ENCODE data around the gene MRPL41. TPM values are rescaled to one million over a fixed set of nuclear protein-coding genes. Genes with fewer than 3 reads are reported as not detected.
"Not testable (repeated sequence)": the region's sequence is repeated elsewhere in the genome, so short reads cannot be mapped to it uniquely, and the experiment has no call there.

Gene MRPL41
- total RNA-seq, 1 donor from 2014 or later: 10.3 TPM

- no peak overlapping the region for H3K27ac ChIP-seq
- H3K36me3 ChIP-seq: no peaks in the 10 kb centered on the region
- Mint-ChIP-seq H3K27me3 (ENCODE audit: insufficient read depth, low read depth) (no peaks in the 10 kb centered on the region), H3K27ac (no peak overlapping the region), H3K9me3 (peaks cover 3% of the 10 kb centered on the region), H3K4me1 (peaks cover 9% of the 10 kb centered on the region), H3K36me3 (no peaks in the 10 kb centered on the region), H3K4me3 (no peak overlapping the region)
- H3K4me2 ChIP-seq: no peak overlapping the region
- H2AFZ ChIP-seq (replicated peaks): no peak overlapping the region
- H3K9ac ChIP-seq: no peak overlapping the region
- no peaks in the 10 kb centered on the region for H3F3A ChIP-seq (ENCODE audit: low read depth)
- H3K27me3 ChIP-seq: no peaks in the 10 kb centered on the region
- TF ChIP-seq EZH2 (IDR thresholded peaks at IDR 0.05) (no peak), EZH2phosphoT487 (IDR thresholded peaks at IDR 0.05) (no peak), CTCF (IDR thresholded peaks at IDR 0.05) (no peak)
- no peak for DNase-seq (ENCODE audit: low spot score)
- no peak overlapping the region for H3K4me3 ChIP-seq
- no peaks in the 10 kb centered on the region for H3K79me2 ChIP-seq (ENCODE audit: low read depth)
- no peaks in the 10 kb centered on the region for H3K4me1 ChIP-seq
- no peaks in the 10 kb centered on the region for H4K20me1 ChIP-seq (ENCODE audit: low read depth)
- no peaks in the 10 kb centered on the region for H3K9me3 ChIP-seq (ENCODE audit: low read depth)
These were observed 21.3 kb upstream of the MRPL41 start for GRCh38 chr9:137530331-137530730.

DNA sequence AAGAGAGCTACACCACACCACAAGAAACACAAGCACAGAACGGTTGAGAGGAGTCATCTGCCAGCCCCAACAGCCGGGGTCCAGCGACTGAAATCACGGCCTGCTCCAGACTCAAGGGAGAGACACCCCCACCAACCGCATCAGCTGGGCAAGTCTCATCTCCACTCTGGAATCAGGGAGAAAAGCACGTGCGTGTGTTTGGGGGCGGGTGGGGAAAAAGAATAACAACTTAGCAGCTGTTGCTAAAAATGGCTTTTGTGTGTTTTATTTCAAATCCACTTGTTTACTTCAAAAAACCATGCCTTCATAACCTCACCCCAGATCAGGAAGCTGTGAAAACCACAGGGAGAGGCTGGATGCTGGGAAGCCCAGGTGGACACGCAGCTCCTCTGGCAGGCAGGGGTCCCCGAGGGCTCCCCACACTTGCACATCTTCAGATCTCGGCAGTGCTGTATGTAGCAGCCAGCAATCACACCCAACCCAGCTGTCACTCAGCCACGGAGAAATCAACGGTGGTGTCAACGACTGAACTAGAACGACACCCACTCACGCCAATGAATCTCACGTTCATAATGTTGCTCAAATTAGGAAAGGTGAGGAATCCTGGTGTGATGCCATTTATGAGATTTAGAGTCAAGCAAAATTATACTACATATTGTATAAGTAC, 20.4 kb upstream of the MRPL41 start:
- Mint-ChIP-seq H3K4me1 (peaks cover 9% of the 10 kb centered on the region), H3K36me3 (no peaks in the 10 kb centered on the region), H3K27me3 (ENCODE audit: insufficient read depth, low read depth) (no peaks in the 10 kb centered on the region), H3K4me3 (no peak overlapping the region), H3K27ac (peak overlapping the region; percentile 32), H3K9me3 (peaks cover 3% of the 10 kb centered on the region)
- H3K9ac ChIP-seq: no peak overlapping the region
- H3F3A ChIP-seq (ENCODE audit: low read depth): no peaks in the 10 kb centered on the region
- H3K9me3 ChIP-seq (ENCODE audit: low read depth): no peaks in the 10 kb centered on the region
- H3K27ac ChIP-seq: no peak overlapping the region
- TF ChIP-seq CTCF (IDR thresholded peaks at IDR 0.05) (no peak), EZH2 (IDR thresholded peaks at IDR 0.05) (no peak), EZH2phosphoT487 (IDR thresholded peaks at IDR 0.05) (no peak)
- no peak overlapping the region for H3K4me2 ChIP-seq
- no peaks in the 10 kb centered on the region for H3K4me1 ChIP-seq
- H3K4me3 ChIP-seq: no peak overlapping the region
- no peaks in the 10 kb centered on the region for H3K27me3 ChIP-seq
- no peaks in the 10 kb centered on the region for H3K36me3 ChIP-seq
- DNase-seq (ENCODE audit: low spot score): no peak
- no peaks in the 10 kb centered on the region for H4K20me1 ChIP-seq (ENCODE audit: low read depth)
- H2AFZ ChIP-seq (replicated peaks): no peak overlapping the region
- no peaks in the 10 kb centered on the region for H3K79me2 ChIP-seq (ENCODE audit: low read depth)

DNA sequence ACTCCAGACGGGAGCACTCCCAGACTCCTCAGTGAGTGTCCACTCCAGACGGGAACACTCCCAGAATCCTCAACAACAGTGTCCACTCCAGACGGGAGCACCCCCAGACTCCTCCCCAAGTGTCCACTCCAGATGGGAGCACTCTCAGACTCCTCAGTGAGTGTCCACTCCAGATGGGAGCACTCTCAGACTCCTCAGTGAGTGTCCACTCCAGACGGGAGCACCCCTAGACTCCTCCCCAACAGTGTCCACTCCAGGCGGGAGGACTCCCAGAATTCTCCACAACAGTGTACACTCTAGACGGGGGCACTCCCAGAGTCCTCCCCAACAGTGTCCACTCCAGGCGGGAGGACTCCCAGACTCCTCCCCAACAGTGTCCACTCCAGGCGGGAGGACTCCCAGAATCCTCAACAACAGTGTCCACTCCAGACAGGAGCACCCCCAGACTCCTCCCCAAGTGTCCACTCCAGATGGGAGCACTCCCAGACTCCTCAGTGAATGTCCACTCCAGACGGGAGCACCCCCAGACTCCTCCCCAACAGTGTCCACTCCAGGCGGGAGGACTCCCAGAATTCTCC, 18.7 kb upstream of the MRPL41 start:
- not testable (repeated sequence) for H3K4me1 Mint-ChIP-seq; H3K27me3 ChIP-seq; H2AFZ ChIP-seq (replicated peaks); H3K4me2 ChIP-seq; H3K79me2 ChIP-seq (ENCODE audit: low read depth); H3K36me3 ChIP-seq; H3K36me3 Mint-ChIP-seq; H3K9ac ChIP-seq; H3K4me3 Mint-ChIP-seq; H3K27ac Mint-ChIP-seq; H3K27me3 Mint-ChIP-seq (ENCODE audit: insufficient read depth, low read depth); H3K9me3 ChIP-seq (ENCODE audit: low read depth); H3K4me1 ChIP-seq; DNase-seq (ENCODE audit: low spot score); H4K20me1 ChIP-seq (ENCODE audit: low read depth); H3K27ac ChIP-seq; H3K9me3 Mint-ChIP-seq; H3F3A ChIP-seq (ENCODE audit: low read depth); H3K4me3 ChIP-seq

Measured in neural progenitor cell (in vitro differentiated cells).